GM10266 (cell line): ENCODE measurements around the gene KMT2B.

Experiments used
- DNase-seq: peaks from one replicate; pipeline ENCODE4 v3.0.0; 2012; ENCODE audit errors: extremely low spot score
- TF ChIP-seq, protein P1 (sequence below): IDR thresholded peaks from 2 replicates; pipeline ENCODE4 v1.5.1; 2012; ENCODE audit warnings: mild to moderate bottlenecking, low read depth; ENCODE audit not compliant: control insufficient read depth, insufficient read depth; ENCODE audit errors: missing control alignments

KMT2B gene, protein sequence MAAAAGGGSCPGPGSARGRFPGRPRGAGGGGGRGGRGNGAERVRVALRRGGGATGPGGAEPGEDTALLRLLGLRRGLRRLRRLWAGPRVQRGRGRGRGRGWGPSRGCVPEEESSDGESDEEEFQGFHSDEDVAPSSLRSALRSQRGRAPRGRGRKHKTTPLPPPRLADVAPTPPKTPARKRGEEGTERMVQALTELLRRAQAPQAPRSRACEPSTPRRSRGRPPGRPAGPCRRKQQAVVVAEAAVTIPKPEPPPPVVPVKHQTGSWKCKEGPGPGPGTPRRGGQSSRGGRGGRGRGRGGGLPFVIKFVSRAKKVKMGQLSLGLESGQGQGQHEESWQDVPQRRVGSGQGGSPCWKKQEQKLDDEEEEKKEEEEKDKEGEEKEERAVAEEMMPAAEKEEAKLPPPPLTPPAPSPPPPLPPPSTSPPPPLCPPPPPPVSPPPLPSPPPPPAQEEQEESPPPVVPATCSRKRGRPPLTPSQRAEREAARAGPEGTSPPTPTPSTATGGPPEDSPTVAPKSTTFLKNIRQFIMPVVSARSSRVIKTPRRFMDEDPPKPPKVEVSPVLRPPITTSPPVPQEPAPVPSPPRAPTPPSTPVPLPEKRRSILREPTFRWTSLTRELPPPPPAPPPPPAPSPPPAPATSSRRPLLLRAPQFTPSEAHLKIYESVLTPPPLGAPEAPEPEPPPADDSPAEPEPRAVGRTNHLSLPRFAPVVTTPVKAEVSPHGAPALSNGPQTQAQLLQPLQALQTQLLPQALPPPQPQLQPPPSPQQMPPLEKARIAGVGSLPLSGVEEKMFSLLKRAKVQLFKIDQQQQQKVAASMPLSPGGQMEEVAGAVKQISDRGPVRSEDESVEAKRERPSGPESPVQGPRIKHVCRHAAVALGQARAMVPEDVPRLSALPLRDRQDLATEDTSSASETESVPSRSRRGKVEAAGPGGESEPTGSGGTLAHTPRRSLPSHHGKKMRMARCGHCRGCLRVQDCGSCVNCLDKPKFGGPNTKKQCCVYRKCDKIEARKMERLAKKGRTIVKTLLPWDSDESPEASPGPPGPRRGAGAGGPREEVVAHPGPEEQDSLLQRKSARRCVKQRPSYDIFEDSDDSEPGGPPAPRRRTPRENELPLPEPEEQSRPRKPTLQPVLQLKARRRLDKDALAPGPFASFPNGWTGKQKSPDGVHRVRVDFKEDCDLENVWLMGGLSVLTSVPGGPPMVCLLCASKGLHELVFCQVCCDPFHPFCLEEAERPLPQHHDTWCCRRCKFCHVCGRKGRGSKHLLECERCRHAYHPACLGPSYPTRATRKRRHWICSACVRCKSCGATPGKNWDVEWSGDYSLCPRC (N-terminal part only)

GRCh38 chr19:35717665-35718344, at the start of gene KMT2B:
Gene KMT2B, plus strand, starts transcription at chr19:35718003. Its CDS starts 16 bp downstream, at chr19:35718019.
- TF ChIP-seq, protein P1, sequence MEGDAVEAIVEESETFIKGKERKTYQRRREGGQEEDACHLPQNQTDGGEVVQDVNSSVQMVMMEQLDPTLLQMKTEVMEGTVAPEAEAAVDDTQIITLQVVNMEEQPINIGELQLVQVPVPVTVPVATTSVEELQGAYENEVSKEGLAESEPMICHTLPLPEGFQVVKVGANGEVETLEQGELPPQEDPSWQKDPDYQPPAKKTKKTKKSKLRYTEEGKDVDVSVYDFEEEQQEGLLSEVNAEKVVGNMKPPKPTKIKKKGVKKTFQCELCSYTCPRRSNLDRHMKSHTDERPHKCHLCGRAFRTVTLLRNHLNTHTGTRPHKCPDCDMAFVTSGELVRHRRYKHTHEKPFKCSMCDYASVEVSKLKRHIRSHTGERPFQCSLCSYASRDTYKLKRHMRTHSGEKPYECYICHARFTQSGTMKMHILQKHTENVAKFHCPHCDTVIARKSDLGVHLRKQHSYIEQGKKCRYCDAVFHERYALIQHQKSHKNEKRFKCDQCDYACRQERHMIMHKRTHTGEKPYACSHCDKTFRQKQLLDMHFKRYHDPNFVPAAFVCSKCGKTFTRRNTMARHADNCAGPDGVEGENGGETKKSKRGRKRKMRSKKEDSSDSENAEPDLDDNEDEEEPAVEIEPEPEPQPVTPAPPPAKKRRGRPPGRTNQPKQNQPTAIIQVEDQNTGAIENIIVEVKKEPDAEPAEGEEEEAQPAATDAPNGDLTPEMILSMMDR = no peak
- DNase-seq = peak; percentile 99

DNA sequence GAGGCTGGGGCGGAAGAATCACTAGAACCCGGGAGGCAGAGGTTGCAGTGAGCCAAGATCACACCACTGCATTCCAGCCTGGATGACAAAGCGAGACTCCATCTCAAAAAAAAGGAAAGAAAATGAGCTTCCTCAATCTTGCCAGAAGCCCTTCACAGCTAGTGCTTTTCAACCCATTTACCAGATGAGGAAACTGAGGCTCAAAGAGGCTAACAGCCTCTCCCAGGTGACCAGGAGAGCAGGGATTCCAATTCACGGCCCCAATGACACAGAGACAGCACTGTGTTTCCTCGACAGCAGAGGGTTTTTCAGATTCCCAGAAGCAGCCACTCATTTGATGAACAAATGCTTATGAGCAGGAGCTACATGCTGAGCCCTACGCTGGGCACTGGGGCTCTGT, 48.2 kb upstream of the KMT2B start:
- DNase-seq = no peak
- TF ChIP-seq, protein P1 = no peak

DNA sequence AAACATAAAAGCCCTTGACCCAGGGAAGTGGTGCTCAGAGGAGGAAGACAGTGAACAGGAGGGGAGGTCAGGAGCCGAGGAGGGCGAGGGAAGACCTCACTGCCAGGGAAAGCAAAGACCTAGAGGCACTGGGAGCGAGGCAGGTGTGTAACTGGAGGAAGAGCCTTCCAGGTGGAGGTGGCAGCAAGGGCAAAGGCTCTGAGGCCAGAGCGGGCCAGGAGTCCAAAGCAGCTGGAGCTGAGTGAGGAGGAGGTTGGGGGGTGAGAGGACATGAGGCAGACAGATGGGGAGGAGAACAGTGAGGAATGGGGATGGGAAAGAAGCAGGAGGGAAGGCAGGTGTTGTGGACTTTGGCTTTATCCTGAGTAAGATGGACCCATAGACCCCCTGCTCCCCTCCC, 47.8 kb upstream of the KMT2B start:
- TF ChIP-seq, protein P1 = no peak
- DNase-seq = no peak

- TF ChIP-seq, protein P1 = no peak
- DNase-seq = no peak
Measured at GRCh38 chr19:35670686-35671085, 47.1 kb upstream of the KMT2B start.

DNA sequence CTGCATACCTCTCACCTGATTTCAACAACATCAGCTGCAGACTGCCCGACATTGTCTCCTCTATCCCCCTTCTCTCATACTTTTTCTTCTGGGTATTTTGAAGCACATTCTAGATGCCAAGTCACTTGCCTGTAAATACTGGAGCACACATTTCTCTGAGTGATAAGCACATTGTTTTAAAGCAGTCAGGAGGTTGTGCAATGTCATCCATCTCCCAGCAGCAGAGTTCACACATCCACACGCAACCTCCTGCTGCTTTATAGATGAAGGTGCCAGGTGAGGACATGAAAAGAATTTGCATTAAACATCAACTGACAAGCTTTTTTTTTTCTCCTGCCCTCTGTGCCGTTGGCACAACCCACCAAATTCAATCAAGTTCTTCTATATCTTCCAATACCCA, 46.0 kb upstream of the KMT2B start:
- TF ChIP-seq, protein P1 = no peak
- no peak for DNase-seq

- peak; percentile 77 for DNase-seq
- TF ChIP-seq, protein P1 = no peak
Measured at GRCh38 chr19:35673121-35673804, 44.5 kb upstream of the KMT2B start.
